GM12892 (cell line): ENCODE data around the gene FAM118B. TPM values are rescaled to one million over a fixed set of nuclear protein-coding genes. Genes with fewer than 3 reads are reported as not detected.

Source experiments
- DNase-seq: peaks from one replicate; pipeline ENCODE4 v3.0.0; 2011; ENCODE audit not compliant: insufficient read length
- FAIRE-seq: peaks from 2 replicates; lab custom pipeline; 2011; peaks lifted over from hg19 to GRCh38; lab: Jason Lieb, UNC
- POLR2A ChIP-seq: IDR thresholded peaks from 2 replicates; pipeline ENCODE4 v1.6.1; 2011; ENCODE audit warnings: low read depth, low read length, control low read depth
- POLR2AphosphoS5 ChIP-seq: IDR thresholded peaks from 2 replicates; pipeline ENCODE4 v1.6.1; 2011; ENCODE audit warnings: low read depth, low read length, control low read depth
- TAF1 ChIP-seq: IDR thresholded peaks from 2 replicates; pipeline ENCODE4 v1.6.1; 2011; ENCODE audit warnings: low read depth, mild to moderate bottlenecking, control low read depth, low read length, borderline replicate concordance
- polyA plus RNA-seq: library from polyadenylated mRNA; unstranded; fragments of >200 nt; gene quantifications from one replicate; pipeline ENCODE4 v1.2.1, GENCODE V29; 2012; ENCODE audit warnings: missing spikeins, inconsistent platforms; ENCODE audit not compliant: missing spikeins

The FAM118B gene
- polyA plus RNA-seq = 10.2 TPM

GRCh38 chr11:126211236-126212088 lies at the start of gene FAM118B, which contains the start of gene RPUSD4:
TSS of gene FAM118B (plus strand) at chr11:126211782. CDS start at chr11:126235002, 23,220 bp downstream.
TSS of gene RPUSD4 (minus strand) at chr11:126211650. CDS start at chr11:126211638, 12 bp downstream.
- FAIRE-seq = peak; percentile 100
- DNase-seq = peak; percentile 96
- TF ChIP-seq TAF1 (peak; percentile 88), POLR2A (peak; percentile 97), POLR2AphosphoS5 (peak; percentile 95)

DNA sequence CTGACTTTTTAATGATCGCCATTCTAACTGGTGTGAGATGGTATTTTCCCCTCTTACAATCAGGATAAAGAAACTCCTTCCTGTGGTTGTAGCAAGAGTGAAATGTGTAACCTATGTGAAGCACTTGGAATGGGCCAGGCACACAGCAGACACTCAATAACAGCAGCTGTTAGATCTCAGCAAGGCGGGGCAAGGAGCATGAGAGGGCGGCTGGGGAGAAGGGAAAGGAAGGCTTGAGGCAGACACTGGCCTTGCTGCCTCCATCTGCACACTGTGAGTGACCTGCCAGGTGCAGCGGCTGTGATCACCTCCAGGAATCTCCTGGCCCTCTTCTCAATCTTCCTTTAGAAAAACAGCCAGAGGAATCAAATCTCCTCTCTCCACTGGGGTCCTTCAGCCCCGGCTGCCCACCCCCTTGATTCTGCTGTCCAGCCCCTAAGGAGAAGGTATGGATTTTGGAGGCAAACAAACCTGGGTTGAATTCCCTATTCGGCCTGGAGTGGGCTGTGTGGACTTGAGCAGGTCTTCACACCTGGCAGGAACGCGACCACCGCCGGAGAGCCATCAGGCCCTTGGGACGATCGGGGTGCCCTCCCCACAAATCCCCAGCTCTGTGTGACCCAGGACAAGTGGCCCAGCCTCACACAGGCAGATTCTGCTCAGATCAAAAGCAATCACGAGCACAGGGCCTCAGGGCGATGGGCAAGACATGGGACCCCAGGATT lies 49.1 kb upstream of the FAM118B start:
- no peak for FAIRE-seq
- TF ChIP-seq POLR2A = no peak
- no peak for TF ChIP-seq POLR2AphosphoS5
- TF ChIP-seq TAF1 = no peak
- no peak for DNase-seq

DNA sequence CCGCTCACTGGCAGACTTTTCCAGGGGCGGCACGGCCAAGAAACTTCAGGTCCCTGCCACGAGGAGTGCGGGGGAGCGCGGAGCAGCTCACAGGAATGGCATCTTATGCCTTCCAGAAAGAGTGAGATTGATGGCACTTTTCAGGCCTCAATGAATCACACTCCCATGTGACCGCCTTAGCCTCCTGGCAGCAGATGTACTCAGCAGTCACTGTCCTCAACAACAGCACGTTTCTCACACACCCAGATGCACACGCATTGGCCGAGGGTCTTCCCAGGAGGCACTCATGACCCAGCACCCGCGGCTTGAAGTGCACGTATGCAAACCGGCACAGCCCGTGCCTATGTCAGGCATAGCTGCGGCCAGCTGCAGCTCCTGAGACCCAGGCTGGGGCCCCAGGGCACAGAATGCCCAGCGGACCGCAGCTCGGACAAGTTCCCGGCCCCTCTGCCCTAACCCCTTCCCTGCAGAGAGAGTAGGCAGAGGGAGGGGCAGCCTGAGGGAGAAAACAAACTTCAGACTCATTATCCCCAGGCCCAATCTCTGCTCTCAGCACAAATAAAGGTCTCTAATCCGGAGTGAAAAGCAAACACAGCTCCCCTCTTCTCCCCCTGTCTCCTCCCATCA lies 48.4 kb upstream of the FAM118B start:
- FAIRE-seq (no peak), DNase-seq (no peak)
- TF ChIP-seq POLR2A (no peak), TAF1 (no peak), POLR2AphosphoS5 (no peak)

- DNase-seq (no peak), FAIRE-seq (no peak)
- no peak for TF ChIP-seq POLR2AphosphoS5
- no peak for TF ChIP-seq TAF1
- no peak for TF ChIP-seq POLR2A
These were observed 47.8 kb upstream of the FAM118B start for GRCh38 chr11:126163779-126164178.

GRCh38 chr11:126164781-126165180 lies 46.8 kb upstream of the FAM118B start:
- FAIRE-seq (no peak), DNase-seq (no peak)
- TF ChIP-seq POLR2A (no peak), POLR2AphosphoS5 (no peak), TAF1 (no peak)

GRCh38 chr11:126165311-126165720 lies 46.3 kb upstream of the FAM118B start:
- DNase-seq (no peak), FAIRE-seq (no peak)
- TF ChIP-seq POLR2AphosphoS5 (no peak), POLR2A (no peak), TAF1 (no peak)

GRCh38 chr11:126165757-126166156 lies 45.8 kb upstream of the FAM118B start:
- no peak for TF ChIP-seq TAF1
- TF ChIP-seq POLR2A = no peak
- no peak for TF ChIP-seq POLR2AphosphoS5
- FAIRE-seq (no peak), DNase-seq (no peak)

- no peak for FAIRE-seq
- TF ChIP-seq POLR2A = no peak
- TF ChIP-seq TAF1 = no peak
- no peak for TF ChIP-seq POLR2AphosphoS5
- no peak for DNase-seq
These were observed 45.2 kb upstream of the FAM118B start for GRCh38 chr11:126166413-126166812.

GRCh38 chr11:126167488-126167887 lies 44.1 kb upstream of the FAM118B start:
- FAIRE-seq (no peak), DNase-seq (no peak)
- TF ChIP-seq POLR2A (no peak), POLR2AphosphoS5 (no peak), TAF1 (no peak)

DNA sequence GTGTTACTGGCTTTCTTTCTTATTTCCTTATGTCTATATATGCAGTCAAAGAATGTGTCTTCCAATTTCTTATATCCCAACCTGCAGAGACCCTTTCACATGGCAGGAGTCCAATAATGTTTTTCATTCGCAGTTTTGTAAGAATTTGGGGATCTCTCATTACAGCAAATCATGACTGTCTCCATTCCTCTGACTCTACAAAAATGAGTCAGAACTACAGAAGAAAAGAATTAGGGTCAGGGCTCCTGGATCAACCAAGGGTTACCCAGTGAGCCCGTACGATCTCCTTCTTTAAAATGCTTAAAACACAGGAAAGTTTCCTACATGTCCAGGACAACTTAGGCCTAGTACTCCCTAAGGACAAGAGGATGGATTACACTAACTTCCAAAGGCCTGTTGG lies 42.3 kb upstream of the FAM118B start:
- TF ChIP-seq POLR2AphosphoS5 (no peak), TAF1 (no peak), POLR2A (no peak)
- no peak for FAIRE-seq
- no peak for DNase-seq

- TF ChIP-seq TAF1 (no peak), POLR2A (no peak), POLR2AphosphoS5 (no peak)
- DNase-seq (no peak), FAIRE-seq (no peak)
These were observed 39.0 kb upstream of the FAM118B start for GRCh38 chr11:126172596-126173038.
